Measurements from ENCODE around the gene SRGAP2B.
"Not testable (repeated sequence)": the region's sequence is repeated elsewhere in the genome, so short reads cannot be mapped to it uniquely, and the experiment has no call there.

Gene SRGAP2B

GRCh38 chr1:145041519-145041918, 53.6 kb downstream of the SRGAP2B start:
- FAIRE-seq, result not testable (repeated sequence)

- FAIRE-seq, result not testable (repeated sequence)
Measured at GRCh38 chr1:145036019-145036418, 59.1 kb downstream of the SRGAP2B start.

DNA sequence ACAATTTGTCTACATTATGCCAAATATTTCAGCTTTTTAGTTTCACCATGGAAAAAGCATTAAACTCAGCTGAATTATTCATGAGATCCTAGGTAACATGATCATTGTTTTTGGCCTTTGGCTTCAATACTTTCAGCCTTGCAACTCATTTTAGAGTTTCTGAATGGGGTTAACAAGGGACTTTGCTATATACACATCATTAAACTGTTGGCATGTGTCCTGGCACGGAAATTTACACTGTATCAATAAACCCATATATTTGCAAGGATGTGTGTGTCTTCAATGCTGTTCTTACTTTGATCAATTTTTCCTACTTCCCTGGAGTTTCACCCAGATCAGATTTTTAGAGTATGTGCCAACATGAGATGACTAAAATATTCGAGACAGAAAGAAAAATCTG, 61.6 kb downstream of the SRGAP2B start:
- not testable (repeated sequence) for FAIRE-seq

- FAIRE-seq, result not testable (repeated sequence)
Measured at GRCh38 chr1:145027251-145027650, 67.9 kb downstream of the SRGAP2B start.

GRCh38 chr1:145025286-145025685, 69.8 kb downstream of the SRGAP2B start:
- not testable (repeated sequence) for FAIRE-seq

GRCh38 chr1:145022259-145022658, 72.9 kb downstream of the SRGAP2B start:
- not testable (repeated sequence) for FAIRE-seq

- not testable (repeated sequence) for FAIRE-seq
Measured at GRCh38 chr1:145021749-145022148, 73.4 kb downstream of the SRGAP2B start.

GRCh38 chr1:145019709-145020108, 75.4 kb downstream of the SRGAP2B start:
- not testable (repeated sequence) for FAIRE-seq

DNA sequence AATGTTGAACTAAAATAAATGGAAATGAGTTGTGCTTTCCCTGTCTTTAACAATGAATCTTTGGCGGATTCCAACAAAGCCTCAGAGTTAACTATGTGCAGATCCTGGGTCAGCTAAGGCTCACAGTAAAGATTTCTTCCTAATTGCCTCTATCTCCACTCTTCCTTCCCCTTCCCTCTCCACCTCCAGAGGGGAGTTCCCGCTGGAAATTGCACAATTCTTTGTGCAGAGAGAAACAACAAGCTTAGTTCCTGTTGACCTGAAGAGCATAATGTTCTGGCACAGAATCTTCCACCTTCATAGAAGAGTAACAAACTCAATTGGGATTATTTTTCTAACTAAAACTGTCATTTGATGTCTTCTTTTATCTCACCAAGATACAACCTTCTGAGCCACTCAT, 77.4 kb downstream of the SRGAP2B start:
- not testable (repeated sequence) for FAIRE-seq

GRCh38 chr1:145016492-145016862, 78.7 kb downstream of the SRGAP2B start:
- FAIRE-seq, result not testable (repeated sequence)

DNA sequence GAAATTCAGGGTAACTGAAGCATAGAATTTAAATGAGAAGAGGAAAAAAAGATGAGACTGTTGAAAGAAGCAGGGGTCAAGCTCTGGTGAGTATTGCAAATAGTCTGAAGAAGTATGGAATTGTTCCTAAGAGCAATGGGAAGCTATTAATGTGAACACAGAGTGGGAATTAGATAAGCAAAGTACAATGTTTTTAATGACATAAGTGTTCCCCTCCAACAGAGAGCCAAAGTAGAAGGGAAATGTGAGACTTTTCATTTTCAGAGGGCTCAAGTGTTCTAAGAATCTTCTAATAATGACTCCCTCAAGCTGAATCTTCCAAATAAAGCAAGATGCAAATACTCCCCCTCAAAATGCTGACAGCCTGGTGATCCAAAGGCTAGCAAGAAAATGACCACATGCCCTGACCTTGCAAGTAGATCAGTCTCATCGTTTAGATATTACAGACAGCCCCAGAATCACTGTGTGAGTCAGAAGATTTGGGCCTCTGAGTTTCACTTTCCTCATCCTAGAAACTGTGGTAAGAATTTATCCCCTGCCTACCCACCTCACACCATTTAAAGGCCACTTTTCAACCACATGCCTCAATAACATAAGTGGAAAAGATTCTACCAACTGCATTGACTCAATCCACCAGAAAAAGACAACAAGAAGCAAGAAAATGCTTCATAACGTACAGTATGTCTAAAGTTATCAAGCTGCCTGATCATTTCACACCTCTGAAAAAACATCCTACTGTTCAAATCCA, 79.2 kb downstream of the SRGAP2B start:
- not testable (repeated sequence) for FAIRE-seq

DNA sequence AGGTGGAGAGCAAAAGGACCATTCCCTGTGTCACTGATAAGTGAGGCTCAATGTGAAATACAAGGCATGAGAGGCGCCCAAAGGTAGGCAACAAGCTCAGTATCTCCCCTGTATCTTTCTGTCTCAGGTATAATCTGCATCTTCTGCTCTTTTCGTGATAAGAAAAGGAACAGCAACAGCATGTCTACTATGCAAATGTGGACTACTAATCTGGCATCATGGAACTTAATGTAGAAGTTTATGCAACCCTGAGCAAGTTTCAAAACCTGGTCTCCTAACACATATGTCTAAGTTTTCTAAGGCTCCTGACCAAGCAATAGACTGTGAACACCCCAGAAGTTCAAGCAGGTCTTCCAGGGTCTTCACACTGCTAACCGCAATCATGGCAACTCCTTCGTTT, 81.8 kb downstream of the SRGAP2B start:
- not testable (repeated sequence) for FAIRE-seq

- FAIRE-seq, result not testable (repeated sequence)
Measured at GRCh38 chr1:145011811-145012210, 83.3 kb downstream of the SRGAP2B start.

- not testable (repeated sequence) for FAIRE-seq
Measured at GRCh38 chr1:145010580-145010979, 84.5 kb downstream of the SRGAP2B start.

- not testable (repeated sequence) for FAIRE-seq
Measured at GRCh38 chr1:145009928-145010327, 85.2 kb downstream of the SRGAP2B start.

DNA sequence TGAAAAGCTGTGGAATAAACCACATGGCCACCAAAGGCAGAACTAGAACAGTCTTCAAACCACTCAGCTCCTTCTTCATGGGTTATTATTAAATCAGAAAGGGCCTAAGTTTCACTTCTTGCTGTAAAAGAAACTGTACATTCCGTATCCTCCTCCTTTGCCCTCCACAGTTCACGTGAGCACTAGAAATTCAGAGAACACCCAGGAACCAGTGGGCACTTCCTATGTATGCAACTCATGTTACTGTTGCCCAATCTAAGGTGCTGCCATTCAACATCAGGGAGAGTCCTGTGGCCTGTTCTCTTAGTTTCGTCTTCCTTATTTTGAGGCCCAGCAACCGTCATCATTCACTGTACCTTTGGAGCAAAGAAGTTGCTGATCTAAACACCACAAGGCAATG, 86.7 kb downstream of the SRGAP2B start:
- not testable (repeated sequence) for FAIRE-seq

- FAIRE-seq, result not testable (repeated sequence)
Measured at GRCh38 chr1:145005142-145005541, 90.0 kb downstream of the SRGAP2B start.

- not testable (repeated sequence) for FAIRE-seq
Measured at GRCh38 chr1:145001381-145001780, 93.7 kb downstream of the SRGAP2B start.

DNA sequence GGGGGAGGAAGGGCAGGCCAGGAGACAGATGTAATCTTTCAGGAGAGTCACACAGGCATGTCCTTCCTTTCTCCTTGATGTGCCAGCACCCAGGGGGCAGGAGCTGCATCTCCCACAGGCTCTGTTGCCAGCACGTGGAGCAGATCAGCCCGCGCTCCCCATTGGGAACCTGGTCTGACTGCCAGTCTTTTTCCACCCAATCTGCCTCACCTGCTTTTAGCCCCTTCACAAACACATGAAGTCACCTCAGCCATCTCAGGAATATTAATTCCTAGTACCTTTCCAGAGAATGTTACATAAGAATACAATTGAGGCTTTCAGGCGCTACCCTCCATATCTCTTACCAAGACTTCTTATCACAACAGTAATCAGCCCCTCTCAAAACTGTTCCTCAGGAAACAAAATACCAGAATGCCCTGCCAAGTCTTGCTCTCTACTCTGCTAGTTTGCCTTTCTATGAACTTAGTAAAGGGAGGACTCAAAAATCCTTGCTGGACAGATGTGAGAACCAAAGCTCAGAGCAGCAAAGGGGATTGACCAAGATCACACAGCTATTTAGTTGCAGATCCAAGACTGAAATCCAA, 94.3 kb downstream of the SRGAP2B start:
- not testable (repeated sequence) for FAIRE-seq

- not testable (repeated sequence) for FAIRE-seq
Measured at GRCh38 chr1:145000074-145000742, 94.9 kb downstream of the SRGAP2B start.

GRCh38 chr1:144998981-144999273, 96.2 kb downstream of the SRGAP2B start:
- FAIRE-seq, result not testable (repeated sequence)

DNA sequence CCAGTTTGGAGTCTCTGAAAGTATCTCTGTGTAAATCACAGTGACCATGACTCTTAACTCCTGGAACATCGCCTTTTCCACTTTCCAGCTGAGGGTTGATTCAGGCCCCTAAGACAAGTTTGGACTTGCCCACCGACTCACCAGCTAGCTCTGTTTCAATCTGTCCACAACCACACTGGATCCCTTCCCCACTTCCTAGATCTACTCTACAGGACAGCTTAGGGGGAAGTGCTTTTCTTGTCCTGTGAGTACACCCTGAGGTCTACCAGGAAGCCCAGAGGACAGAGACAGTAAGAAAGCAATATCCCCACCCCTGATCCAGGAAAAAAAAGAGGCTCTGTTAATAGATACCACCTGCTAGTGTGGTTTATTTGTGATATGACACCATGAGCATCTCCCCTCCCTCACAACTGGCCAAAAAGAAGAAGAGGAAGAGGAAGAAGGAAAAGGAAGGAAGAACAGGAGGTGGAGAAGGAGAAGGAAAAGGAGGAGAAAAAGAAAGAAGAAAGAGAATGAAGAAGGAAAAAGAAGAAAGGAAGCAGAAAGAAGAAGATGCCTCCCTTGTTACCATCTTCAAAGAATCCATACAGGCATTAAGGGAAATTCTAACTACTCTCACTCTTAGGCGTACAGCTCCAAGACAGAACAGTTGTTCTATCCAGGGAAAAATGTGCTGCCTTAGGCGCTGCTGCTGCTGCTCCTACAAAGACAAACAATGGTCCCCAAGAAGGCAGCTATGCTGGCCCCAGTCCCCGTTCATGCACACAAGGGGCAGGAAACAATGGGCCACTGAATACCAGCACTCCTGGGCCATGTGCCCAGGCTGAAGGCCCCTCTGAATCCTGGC, 96.8 kb downstream of the SRGAP2B start:
- not testable (repeated sequence) for FAIRE-seq
